Tibial artery (tissue), 4 donors: ENCODE data around the gene ARHGEF3.
A peak's percentile ranks its signal among the peaks of the same experiment; 100 is the strongest.

Experiments
- DNase-seq, 2 donors: peaks; one replicate each; pipeline ENCODE4 v3.0.0-alpha.2; 2019
- H3K27ac ChIP-seq, 2 donors: fragments of 200-600 bp; sonication (generic) in 1 of 2; 1 replicate in 1 of 2; 2 replicates in 1 of 2; pipeline ENCODE4 v1.5.1; 2018 to 2019; ENCODE audit warnings: mild to moderate bottlenecking in 1 of 2
- H3K27me3 ChIP-seq, 2 donors: fragments of 200-600 bp; sonication (generic) in 1 of 2; one replicate each; pipeline versions ENCODE4 v1.5.1 to v1.6.0; 2016 to 2019
- H3K36me3 ChIP-seq, 3 donors: fragments of 200-600 bp; sonication (generic) in 2 of 3; one replicate each; pipeline ENCODE4 v1.5.1; 2016 to 2019; ENCODE audit warnings: mild to moderate bottlenecking in 2 of 3
- H3K4me1 ChIP-seq, 4 donors: fragments of 200-600 bp; sonication (generic) in 2 of 4; 1 replicate in 3 of 4; 2 replicates in 1 of 4; pipeline ENCODE4 v1.5.1; 2016 to 2019
- H3K4me3 ChIP-seq, 2 donors: fragments of 200-600 bp; sonication (generic) in 1 of 2; 1 replicate in 1 of 2; 2 replicates in 1 of 2; pipeline ENCODE4 v1.5.1; 2018 to 2019; ENCODE audit warnings: mild to moderate bottlenecking in 2 of 2
- H3K9me3 ChIP-seq, 3 donors: fragments of 200-600 bp; sonication (generic) in 1 of 3; one replicate each; pipeline ENCODE4 v1.5.1; 2016 to 2019
- intact Hi-C: fragments of 100-400 bp; cut with DNase I; formaldehyde crosslinking; loops from one replicate; pipeline ENCODE4 v1.15.0; 2023; ENCODE audit warnings: low total_unique reads
- TF ChIP-seq, protein P1 (sequence below), 2 experiments: fragments of 200-600 bp in 1 of 2; fragments of 450-650 bp in 1 of 2; IDR thresholded peaks; one replicate each; pipeline ENCODE4 v1.5.1; 2017 to 2019; ENCODE audit warnings: antibody characterized with exemption in 2 of 2, mild to moderate bottlenecking in 1 of 2, moderate library complexity in 1 of 2

Gene ARHGEF3

DNA sequence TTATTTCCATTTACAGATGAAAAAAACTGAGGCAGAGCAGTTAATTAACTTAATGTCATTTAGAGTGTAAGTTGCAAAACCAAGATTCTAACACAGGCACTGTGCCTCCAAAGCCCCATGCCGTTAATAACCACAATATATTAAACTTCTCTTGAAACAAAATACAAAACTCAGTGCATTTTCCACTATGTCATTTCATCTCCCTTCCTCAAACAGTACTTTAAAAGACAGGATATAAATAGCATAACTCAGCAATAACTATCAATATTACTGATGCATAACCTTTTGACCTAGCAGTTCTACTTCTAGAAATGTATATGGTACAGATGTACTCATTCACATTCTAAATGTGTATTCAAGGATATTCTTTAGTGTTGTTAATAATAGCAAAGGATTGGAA lies 113.6 kb downstream of the ARHGEF3 start:
- intact Hi-C loops: no loop called here
- DNase-seq: no peak
- no peaks in the 10 kb centered on the region for H3K27me3 ChIP-seq

DNA sequence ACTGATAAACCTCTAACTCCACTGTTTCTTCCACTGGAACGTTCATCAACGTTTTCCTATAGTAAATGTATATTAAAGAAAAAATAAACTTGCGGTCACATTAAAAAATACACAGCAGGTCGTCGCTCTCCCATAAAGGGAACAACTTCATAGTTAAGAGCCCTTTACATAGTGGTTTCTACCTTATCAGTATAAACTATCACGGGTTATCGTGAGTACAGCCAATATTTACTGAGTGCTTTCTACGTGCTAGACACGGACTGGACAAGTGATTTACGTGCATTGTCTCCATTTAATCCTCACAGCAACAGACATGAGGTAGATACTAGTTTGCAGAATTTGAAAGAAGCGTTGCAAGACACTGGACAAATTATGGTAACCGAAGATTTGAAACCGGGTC lies 117.7 kb downstream of the ARHGEF3 start:
- Histone ChIP-seq H3K9me3 (no peaks in the 10 kb centered on the region), H3K27ac (no peak overlapping the region), H3K27me3 (no peaks in the 10 kb centered on the region), H3K36me3 (no peaks in the 10 kb centered on the region), H3K4me3 (no peak overlapping the region), H3K4me1 (peaks cover 0 to 27% (median 17%) of the 10 kb centered on the region in 4 donors)
- intact Hi-C loops: no loop called here
- no peak for DNase-seq
- TF ChIP-seq, protein P1, sequence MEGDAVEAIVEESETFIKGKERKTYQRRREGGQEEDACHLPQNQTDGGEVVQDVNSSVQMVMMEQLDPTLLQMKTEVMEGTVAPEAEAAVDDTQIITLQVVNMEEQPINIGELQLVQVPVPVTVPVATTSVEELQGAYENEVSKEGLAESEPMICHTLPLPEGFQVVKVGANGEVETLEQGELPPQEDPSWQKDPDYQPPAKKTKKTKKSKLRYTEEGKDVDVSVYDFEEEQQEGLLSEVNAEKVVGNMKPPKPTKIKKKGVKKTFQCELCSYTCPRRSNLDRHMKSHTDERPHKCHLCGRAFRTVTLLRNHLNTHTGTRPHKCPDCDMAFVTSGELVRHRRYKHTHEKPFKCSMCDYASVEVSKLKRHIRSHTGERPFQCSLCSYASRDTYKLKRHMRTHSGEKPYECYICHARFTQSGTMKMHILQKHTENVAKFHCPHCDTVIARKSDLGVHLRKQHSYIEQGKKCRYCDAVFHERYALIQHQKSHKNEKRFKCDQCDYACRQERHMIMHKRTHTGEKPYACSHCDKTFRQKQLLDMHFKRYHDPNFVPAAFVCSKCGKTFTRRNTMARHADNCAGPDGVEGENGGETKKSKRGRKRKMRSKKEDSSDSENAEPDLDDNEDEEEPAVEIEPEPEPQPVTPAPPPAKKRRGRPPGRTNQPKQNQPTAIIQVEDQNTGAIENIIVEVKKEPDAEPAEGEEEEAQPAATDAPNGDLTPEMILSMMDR (IDR thresholded peaks at IDR 0.05): no peak

More for the DNA sequence above, 113.6 kb downstream of the ARHGEF3 start:
- H3K9me3 ChIP-seq: no peaks in the 10 kb centered on the region
- no peaks in the 10 kb centered on the region for H3K4me1 ChIP-seq
- no peaks in the 10 kb centered on the region for H3K36me3 ChIP-seq
- no peak overlapping the region for H3K27ac ChIP-seq
- H3K4me3 ChIP-seq: no peak overlapping the region
- TF ChIP-seq, protein P1 (IDR thresholded peaks at IDR 0.05): no peak

DNA sequence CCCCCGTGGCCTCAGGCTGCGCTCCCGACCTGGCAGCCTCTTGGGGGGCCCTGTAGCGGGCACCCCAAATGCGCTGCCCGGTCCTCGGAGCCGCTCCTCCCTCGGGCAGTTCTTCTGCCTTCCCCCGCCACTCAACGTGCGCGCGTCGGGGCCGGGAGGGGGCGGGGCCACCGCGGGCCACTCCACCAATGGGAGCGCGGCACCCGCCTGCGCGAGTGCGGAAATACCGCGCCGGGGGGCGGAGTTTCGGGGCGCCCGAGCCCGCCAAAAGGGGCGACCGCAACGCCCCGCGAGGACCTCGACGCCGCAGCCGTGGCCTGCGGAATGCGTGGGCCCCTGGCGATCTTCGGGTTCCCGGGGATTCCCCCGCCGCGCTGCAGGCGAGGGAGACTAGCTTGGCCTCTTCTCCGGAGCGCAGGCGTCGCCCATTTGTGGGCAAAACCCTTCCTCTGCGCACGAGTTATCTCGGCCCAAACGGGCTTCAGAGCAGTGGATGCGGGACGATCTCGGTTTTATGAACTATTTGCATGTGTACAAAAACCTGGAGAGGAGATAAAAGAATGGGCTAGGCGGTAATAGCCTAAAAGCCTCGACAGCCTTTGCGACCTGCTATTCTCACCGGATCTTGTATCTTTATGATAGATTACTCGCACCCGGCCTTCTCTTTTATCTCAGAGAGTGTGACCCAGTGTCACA lies 118.5 kb downstream of the ARHGEF3 start, which contains the start of gene TASOR:
TSS of gene TASOR (minus strand) at position 144 of the 696 bp plus-strand sequence. CDS start 259 bp downstream, outside the sequence.
- intact Hi-C loops: no loop called here
- Histone ChIP-seq H3K27ac (peak within 1 kb of the TSS; percentile 97), H3K36me3 (no peaks in the 10 kb centered on the region), H3K27me3 (no peaks in the 10 kb centered on the region), H3K9me3 (no peaks in the 10 kb centered on the region), H3K4me3 (peak within 1 kb of the TSS; percentile 76 to 78), H3K4me1 (peaks cover 0 to 28% (median 17%) of the 10 kb centered on the region in 4 donors)
- peak; percentile 73 to 90 for DNase-seq
- TF ChIP-seq, protein P1 (IDR thresholded peaks at IDR 0.05): no peak

DNA sequence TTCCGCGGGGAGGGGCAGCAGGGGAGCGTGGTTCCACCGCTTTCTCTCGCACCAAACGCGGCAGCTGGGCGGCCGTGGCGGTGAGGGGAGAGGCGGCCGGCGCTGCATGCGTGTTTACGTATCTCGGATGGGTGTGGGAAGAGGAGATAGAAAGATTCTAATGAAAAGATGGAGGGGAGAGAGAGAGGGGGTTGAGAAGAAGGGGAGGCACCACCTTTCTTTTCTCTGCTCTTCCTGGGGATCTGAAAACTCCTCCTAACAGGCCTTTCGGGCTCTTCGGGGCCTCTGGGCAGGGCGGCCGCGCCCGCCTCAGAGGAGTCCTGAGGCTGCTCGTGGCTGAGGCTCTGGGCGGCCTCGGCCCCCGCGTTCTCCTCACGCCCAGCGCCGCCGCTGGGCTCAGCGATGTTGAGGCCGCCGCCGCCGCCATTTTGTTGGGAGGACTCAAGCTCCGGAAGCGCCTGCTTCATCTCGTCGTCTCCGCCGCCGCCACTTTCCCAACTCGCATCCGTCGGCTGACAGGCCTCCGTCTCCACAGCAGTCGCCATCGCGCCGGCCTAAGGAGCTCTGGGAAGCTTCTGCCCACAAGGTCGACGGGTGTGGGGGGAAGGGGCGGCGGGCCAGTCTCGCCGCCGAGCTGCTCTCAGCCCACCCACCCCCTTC lies 119.2 kb downstream of the ARHGEF3 start:
- intact Hi-C loops: no loop called here
- peak; percentile 66 to 86 for DNase-seq
- peaks cover 0 to 32% (median 19%) of the 10 kb centered on the region in 4 donors for H3K4me1 ChIP-seq
- H3K4me3 ChIP-seq: peak overlapping the region; percentile 76 to 78
- H3K27ac ChIP-seq: peak overlapping the region; percentile 97
- no peaks in the 10 kb centered on the region for H3K9me3 ChIP-seq
- TF ChIP-seq, protein P1 (IDR thresholded peaks at IDR 0.05): no peak
- H3K36me3 ChIP-seq: no peaks in the 10 kb centered on the region
- H3K27me3 ChIP-seq: no peaks in the 10 kb centered on the region

DNA sequence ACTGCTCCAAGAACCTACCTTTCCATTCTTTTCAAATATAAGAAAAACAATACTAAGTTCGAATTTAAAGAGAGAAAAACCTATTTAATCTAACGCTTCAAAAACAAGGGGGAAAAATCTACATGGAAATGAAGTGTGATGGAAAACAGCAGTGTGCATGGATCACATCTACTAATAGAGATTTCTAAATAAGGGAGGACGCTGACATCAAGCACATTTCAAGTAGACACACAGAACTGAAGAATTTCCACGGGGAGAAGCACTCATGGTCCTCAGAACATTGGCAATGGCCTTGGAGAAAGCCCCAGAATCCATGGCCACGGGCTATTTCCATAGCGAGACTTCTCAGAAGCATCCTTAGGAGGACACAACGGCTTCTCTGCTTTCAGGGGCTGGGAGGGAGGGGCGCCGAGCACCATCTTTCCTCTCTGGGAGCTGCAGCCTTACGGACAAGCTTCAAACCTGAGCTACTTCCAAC lies 119.7 kb downstream of the ARHGEF3 start:
- intact Hi-C loops: no loop called here
- DNase-seq: no peak
- TF ChIP-seq, protein P1 (IDR thresholded peaks at IDR 0.05): no peak
- Histone ChIP-seq H3K27me3 (no peaks in the 10 kb centered on the region), H3K27ac (peak overlapping the region; percentile 97), H3K9me3 (no peaks in the 10 kb centered on the region), H3K36me3 (no peaks in the 10 kb centered on the region), H3K4me3 (peak overlapping the region; percentile 76 to 78), H3K4me1 (peaks cover 0 to 32% (median 22%) of the 10 kb centered on the region in 4 donors)
